Mesenteric fat pad (tissue), 1 donor: ENCODE results near the gene AHCTF1. TPM values are rescaled to one million over a fixed set of nuclear protein-coding genes. Genes with fewer than 3 reads are reported as not detected.

Experiments used
- DNase-seq: peaks from one replicate; pipeline ENCODE4 v3.0.0-alpha.2; 2020; ENCODE audit warnings: low spot score
- total RNA-seq: library from RNA; stranded (reverse); fragmentation: NEBNext Ultra II Directional; extraction: Animal tissue kit (Norgen Biotek cat#: 25700); gene quantifications from one replicate; pipeline ENCODE4 v1.2.1, GENCODE V29; 2021
- donor health status: DM: yes; HTN: yes; CAD: no.

AHCTF1 gene
- total RNA-seq, 1 donor from 2014 or later = 38.8 TPM

- peak; percentile 77 for DNase-seq
These were observed 132.9 kb downstream of the AHCTF1 start for GRCh38 chr1:246798606-246799496.

DNA sequence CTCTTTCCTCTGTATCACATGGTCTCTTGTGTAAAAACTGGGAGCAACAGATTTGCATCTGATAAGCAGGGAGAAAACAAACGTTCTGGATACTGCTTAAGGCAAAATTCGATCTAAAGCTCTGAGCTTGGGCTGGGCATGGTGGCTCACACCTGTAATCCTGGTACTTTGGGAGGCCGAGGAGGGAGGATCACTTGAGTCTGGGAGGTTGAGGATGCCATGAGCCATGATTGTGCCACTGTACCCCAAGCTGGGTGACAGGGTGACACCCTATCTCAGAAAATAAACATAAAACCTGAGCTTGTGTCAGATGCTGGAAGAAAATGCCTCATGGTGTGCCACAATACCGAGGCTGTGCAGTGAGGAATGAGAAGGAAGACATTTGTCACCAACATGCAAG is 133.6 kb downstream of the AHCTF1 start:
- DNase-seq = no peak

DNA sequence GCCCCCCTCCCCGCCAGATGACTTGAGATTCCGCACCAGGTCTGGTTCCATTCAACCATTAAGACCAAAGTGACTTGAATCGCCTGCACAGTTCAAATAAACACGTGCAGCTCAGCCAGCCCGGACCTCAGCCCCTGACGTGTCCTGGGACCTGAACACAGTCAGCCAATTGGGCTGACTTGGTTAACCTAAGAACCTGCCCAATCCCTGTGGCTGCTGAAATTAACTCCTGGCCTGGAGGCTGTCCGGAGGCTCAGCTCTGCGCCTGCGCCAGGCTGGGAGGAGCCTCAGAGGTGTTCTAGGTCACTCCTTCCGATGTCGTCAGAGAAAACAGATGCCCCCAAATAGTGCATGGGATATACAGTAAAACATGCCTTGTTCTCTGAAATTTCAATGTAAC is 134.2 kb downstream of the AHCTF1 start:
- no peak for DNase-seq

GRCh38 chr1:246797157-246797556 is 134.6 kb downstream of the AHCTF1 start:
- no peak for DNase-seq

- peak; percentile 77 for DNase-seq
These were observed 135.6 kb downstream of the AHCTF1 start for GRCh38 chr1:246795906-246796694.

GRCh38 chr1:246794828-246795671 is 136.7 kb downstream of the AHCTF1 start:
- peak; percentile 84 for DNase-seq

- no peak for DNase-seq
These were observed 137.5 kb downstream of the AHCTF1 start for GRCh38 chr1:246794048-246794827.

DNA sequence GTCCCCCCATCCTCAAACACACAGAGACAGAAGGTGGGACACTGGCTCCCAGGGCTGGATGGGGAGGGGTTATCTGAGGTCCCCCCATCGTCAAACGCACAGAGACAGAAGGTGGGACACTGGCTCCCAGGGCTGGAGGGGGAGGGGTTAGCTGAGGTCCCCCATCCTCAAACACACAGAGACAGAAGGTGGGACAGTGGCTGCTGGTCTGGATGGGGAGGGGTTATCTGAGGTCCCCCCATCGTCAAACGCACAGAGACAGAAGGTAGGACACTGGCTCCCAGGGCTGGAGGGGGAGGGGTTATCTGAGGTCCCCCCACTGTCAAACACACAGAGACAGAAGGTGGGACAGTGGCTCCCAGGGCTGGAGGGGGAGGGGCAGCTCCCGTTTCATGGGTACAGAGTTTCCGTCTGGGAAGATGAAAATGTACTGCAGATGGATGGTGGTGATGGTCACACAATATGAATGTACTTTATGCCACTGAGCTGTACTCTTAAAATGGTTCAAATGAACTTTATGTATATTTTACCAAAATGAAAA is 138.3 kb downstream of the AHCTF1 start:
- DNase-seq = peak; percentile 45

GRCh38 chr1:246792603-246793002 is 139.1 kb downstream of the AHCTF1 start:
- DNase-seq = no peak

DNA sequence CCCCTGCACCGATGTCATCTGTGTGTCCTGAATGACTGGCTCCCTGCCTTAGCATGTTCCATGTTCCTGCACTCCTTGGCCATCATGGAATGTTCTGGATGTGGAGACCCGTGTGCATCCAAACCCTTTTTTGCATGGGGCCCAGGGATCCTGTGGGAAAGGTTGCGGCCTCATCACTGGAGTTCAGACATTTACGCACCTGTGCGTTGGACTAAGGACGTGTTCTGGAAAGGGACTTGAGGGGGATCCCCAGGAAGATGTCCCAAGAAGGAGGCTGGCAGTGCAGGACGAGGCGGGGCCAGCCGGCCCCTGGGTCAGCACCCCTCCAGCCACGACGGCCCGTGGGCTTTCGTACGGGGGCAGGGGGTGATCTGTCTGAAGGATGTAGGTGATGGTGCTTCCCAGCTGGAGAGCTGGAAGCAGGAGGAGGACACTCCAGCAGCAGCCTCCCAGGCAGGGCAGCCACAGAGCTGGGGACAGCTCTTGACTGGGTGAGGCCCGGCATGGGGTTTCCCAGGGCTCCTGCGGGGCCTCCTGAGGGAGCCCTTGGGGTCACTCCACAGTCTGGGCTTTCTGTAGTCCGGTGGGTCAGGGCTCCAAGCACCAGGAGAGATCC is 140.3 kb downstream of the AHCTF1 start:
- no peak for DNase-seq

DNA sequence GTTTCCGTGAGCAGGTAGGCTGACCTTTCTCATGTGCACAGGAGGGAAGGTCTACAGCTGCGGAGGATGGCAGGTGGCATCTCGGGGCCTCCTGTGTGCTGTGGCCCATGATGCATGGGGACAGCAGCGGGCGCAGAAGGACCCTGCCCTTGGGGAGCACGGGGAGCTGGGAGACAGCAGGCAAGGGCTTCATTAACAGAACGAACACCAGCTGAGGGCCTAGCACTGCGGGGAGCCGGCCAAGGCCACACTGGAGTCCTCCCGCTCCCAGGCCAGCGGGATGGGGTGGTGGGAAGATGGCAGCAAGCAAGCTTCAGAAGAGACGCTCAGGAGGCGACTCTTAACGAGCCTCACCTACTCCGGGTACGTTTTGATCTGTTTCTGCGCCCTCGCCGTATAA is 140.9 kb downstream of the AHCTF1 start:
- DNase-seq = peak; percentile 86

DNA sequence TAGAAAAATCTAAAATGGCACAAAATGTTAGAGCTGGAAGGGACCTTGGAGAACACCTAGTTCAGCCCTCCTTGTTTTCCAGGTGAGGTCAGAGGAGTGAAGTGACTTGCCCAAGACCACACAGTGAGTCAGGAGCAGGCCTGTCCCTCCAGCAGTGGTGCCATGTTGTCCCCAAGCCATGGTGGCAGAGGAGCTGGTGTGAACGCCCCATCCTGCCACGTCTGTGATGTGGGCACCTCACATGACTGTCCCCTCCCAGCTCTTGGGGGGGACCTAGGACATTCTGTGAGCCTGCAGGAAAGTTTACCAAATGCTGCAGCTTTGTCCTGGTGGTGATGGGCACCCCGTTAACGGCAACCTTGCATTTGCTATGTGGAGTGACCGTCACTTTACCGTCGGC is 141.4 kb downstream of the AHCTF1 start:
- no peak for DNase-seq

- peak; percentile 84 for DNase-seq
These were observed 142.1 kb downstream of the AHCTF1 start for GRCh38 chr1:246789454-246790339.

Other genes with a start within 250 kb of the AHCTF1 start
- gene SCCPDH, start 207.5 kb downstream of the AHCTF1 start, total RNA-seq = 57.4 TPM
- gene ZNF695, start 76.1 kb upstream of the AHCTF1 start, total RNA-seq = not detected
- gene ZNF670, start 146.9 kb upstream of the AHCTF1 start, total RNA-seq = 2.8 TPM
- gene ZNF669, start 172.4 kb upstream of the AHCTF1 start, total RNA-seq = 7.7 TPM
- 17.7 TPM for gene ZNF124, start 240.1 kb upstream of the AHCTF1 start, total RNA-seq